HG03469 (cell line): ENCODE results near the gene SDCCAG8.
A peak's percentile ranks its signal among the peaks of the same experiment; 100 is the strongest.
"Not testable (repeated sequence)": the region's sequence is repeated elsewhere in the genome, so short reads cannot be mapped to it uniquely, and the experiment has no call there.

Source experiments
- ATAC-seq: cut with Tn5 transposase; IDR thresholded peaks from one replicate; pipeline ENCODE4 v1.9.1; 2021; ENCODE audit warnings: mild to moderate bottlenecking, moderate library complexity, moderate number of reproducible peaks; ENCODE audit not compliant: unreplicated experiment

The SDCCAG8 gene

GRCh38 chr1:243323491-243323890, 67.7 kb downstream of the SDCCAG8 start:
- no peak for ATAC-seq

GRCh38 chr1:243325305-243325890, 69.6 kb downstream of the SDCCAG8 start:
- no peak for ATAC-seq

GRCh38 chr1:243332440-243332839, 76.6 kb downstream of the SDCCAG8 start:
- no peak for ATAC-seq

GRCh38 chr1:243335292-243335691, 79.5 kb downstream of the SDCCAG8 start:
- ATAC-seq = no peak

GRCh38 chr1:243336163-243336562, 80.3 kb downstream of the SDCCAG8 start:
- no peak for ATAC-seq

GRCh38 chr1:243338848-243339247, 83.0 kb downstream of the SDCCAG8 start:
- ATAC-seq = not testable (repeated sequence)

GRCh38 chr1:243341074-243341473, 85.2 kb downstream of the SDCCAG8 start:
- no peak for ATAC-seq

GRCh38 chr1:243343970-243344937, 88.4 kb downstream of the SDCCAG8 start:
- no peak for ATAC-seq

GRCh38 chr1:243345205-243345604, 89.4 kb downstream of the SDCCAG8 start:
- no peak for ATAC-seq

- no peak for ATAC-seq
Measured at GRCh38 chr1:243346016-243346415, 90.2 kb downstream of the SDCCAG8 start.

GRCh38 chr1:243346468-243346867, 90.6 kb downstream of the SDCCAG8 start:
- no peak for ATAC-seq

- ATAC-seq = no peak
Measured at GRCh38 chr1:243348331-243348730, 92.5 kb downstream of the SDCCAG8 start.

GRCh38 chr1:243349128-243349527, 93.3 kb downstream of the SDCCAG8 start:
- ATAC-seq = no peak

GRCh38 chr1:243351337-243351736, 95.5 kb downstream of the SDCCAG8 start:
- ATAC-seq = no peak

GRCh38 chr1:243354511-243355153, 98.8 kb downstream of the SDCCAG8 start:
- ATAC-seq = peak; percentile 53

- no peak for ATAC-seq
Measured at GRCh38 chr1:243363832-243364231, 108.0 kb downstream of the SDCCAG8 start.

- no peak for ATAC-seq
Measured at GRCh38 chr1:243364330-243364729, 108.5 kb downstream of the SDCCAG8 start.

- ATAC-seq = no peak
Measured at GRCh38 chr1:243364866-243365265, 109.0 kb downstream of the SDCCAG8 start.

GRCh38 chr1:243367314-243367713, 111.5 kb downstream of the SDCCAG8 start:
- ATAC-seq = no peak

GRCh38 chr1:243374412-243374811, 118.6 kb downstream of the SDCCAG8 start:
- no peak for ATAC-seq

GRCh38 chr1:243375596-243375995, 119.8 kb downstream of the SDCCAG8 start:
- ATAC-seq = no peak

GRCh38 chr1:243378669-243379068, 122.8 kb downstream of the SDCCAG8 start:
- no peak for ATAC-seq
